HCT116 (cell line): ENCODE measurements around the gene FUOM. TPM values are rescaled to one million over a fixed set of nuclear protein-coding genes. Genes with fewer than 3 reads are reported as not detected.

Experiments used
- ATAC-seq: fragments of 200-7000 bp; cut with Tn5 transposase; 2 replicates; pipeline ENCODE4 v1.9.1; 2020; ENCODE audit warnings: mild to moderate bottlenecking, moderate library complexity
- BruUV-seq: library from RNA; stranded (reverse); fragments of 400-500 nt; replicated peaks from 2 replicates; lab custom pipeline; 2021; lab: Mats Ljungman, UMichigan
- CTCF ChIA-PET: fragments of 300-600 bp; sonication (Branson Sonifier 250); formaldehyde crosslinking; loops from one replicate; lab custom pipeline; 2021; ENCODE audit warnings: antibody characterized with exemption; lab: Charles Lee
- POLR2A ChIA-PET: fragments of 300-600, 350-600 bp; sonication (Branson Sonifier 250); formaldehyde crosslinking; loops from one replicate; lab custom pipeline; 2021; ENCODE audit warnings: antibody characterized with exemption; lab: Charles Lee
- RAD21 ChIA-PET, 2 experiments: fragments of 300-600 bp; sonication (Branson Sonifier 250); formaldehyde crosslinking; loops; one replicate each; lab custom pipeline; 2023; ENCODE audit warnings: low total read pairs in 2 of 2; ENCODE audit not compliant: uncharacterized antibody in 2 of 2, unreplicated experiment in 2 of 2, low non-redundant PET in 1 of 2; lab: Charles Lee
- DNase-seq: peaks from one replicate; pipeline ENCODE4 v3.0.0-alpha.2; 2010; ENCODE audit warnings: low read depth, low spot score
- H2AFZ ChIP-seq: fragments of 200-600 bp; shearing (Covaris generic), sonication (generic); 2 replicates; pipeline ENCODE4 v1.6.1; 2017; ENCODE audit warnings: low read depth, mixed run types, mixed read lengths, antibody characterized with exemption, low read length; ENCODE audit not compliant: poor library complexity, severe bottlenecking
- H3K27ac ChIP-seq: 2 replicates; pipeline ENCODE4 v1.5.1; 2012; ENCODE audit warnings: low read depth, low read length
- H3K27me3 ChIP-seq: fragments of 200-600 bp; sonication (generic); 2 replicates; pipeline ENCODE4 v1.6.1; 2016; ENCODE audit warnings: mixed run types, low read length, mixed read lengths; ENCODE audit not compliant: insufficient read depth
- H3K36me3 ChIP-seq, 2 experiments: fragments of 200-500 bp in 1 of 2; fragments of 200-600 bp in 1 of 2; sonication (Bioruptor generic) in 1 of 2; sonication (generic) in 1 of 2; 2 replicates each; pipeline versions ENCODE4 v1.5.1 to v1.6.1; 2014 to 2016; ENCODE audit warnings: low read length in 2 of 2, inconsistent platforms in 1 of 2, mixed read lengths in 1 of 2, mixed run types in 1 of 2; ENCODE audit not compliant: insufficient read depth in 2 of 2, control insufficient read depth in 1 of 2
- H3K4me1 ChIP-seq, 2 experiments: fragments of 200-600 bp in 1 of 2; sonication (generic) in 1 of 2; 2 replicates each; pipeline versions ENCODE4 v1.5.1 to v1.6.1; 2012 to 2017; ENCODE audit warnings: low read length in 2 of 2, inconsistent platforms in 1 of 2, mild to moderate bottlenecking in 1 of 2, mixed read lengths in 1 of 2, mixed run types in 1 of 2, moderate library complexity in 1 of 2; ENCODE audit not compliant: insufficient read depth in 2 of 2, control insufficient read depth in 1 of 2
- H3K4me2 ChIP-seq: fragments of 200-600 bp; sonication (generic); 2 replicates; pipeline ENCODE4 v1.6.1; 2017; ENCODE audit warnings: mixed run types, low read length, mixed read lengths
- H3K4me3 ChIP-seq, 2 experiments: fragments of 200-600 bp in 1 of 2; sonication (generic) in 1 of 2; replicated peaks in 1 of 2; 2 replicates each; pipeline ENCODE4 v1.5.1; 2011 to 2016; ENCODE audit warnings: low read length in 2 of 2, control low read depth in 1 of 2, low read depth in 1 of 2, mild to moderate bottlenecking in 1 of 2, mixed read lengths in 1 of 2, mixed run types in 1 of 2
- H3K79me2 ChIP-seq: fragments of 200-600 bp; sonication (generic); 2 replicates; pipeline ENCODE4 v1.6.1; 2017; ENCODE audit warnings: mild to moderate bottlenecking, mixed run types, low read length, moderate library complexity, mixed read lengths; ENCODE audit not compliant: insufficient read depth
- H3K9ac ChIP-seq: fragments of 200-600 bp; sonication (generic); 2 replicates; pipeline ENCODE4 v1.6.1; 2016; ENCODE audit warnings: low read length, mixed read lengths
- H3K9me2 ChIP-seq: fragments of 200-600 bp; sonication (generic), shearing (Covaris generic); 2 replicates; pipeline ENCODE4 v1.6.1; 2017; ENCODE audit warnings: mixed run types, mild to moderate bottlenecking, moderate library complexity; ENCODE audit not compliant: insufficient read depth
- H3K9me3 ChIP-seq, 2 experiments: fragments of 200-500 bp in 1 of 2; fragments of 200-600 bp in 1 of 2; sonication (Bioruptor generic) in 1 of 2; sonication (generic) in 1 of 2; 2 replicates each; pipeline ENCODE4 v1.6.1; 2014 to 2017; ENCODE audit warnings: low read length in 2 of 2, mixed read lengths in 2 of 2, inconsistent platforms in 1 of 2, low read depth in 1 of 2, mild to moderate bottlenecking in 1 of 2, mixed run types in 1 of 2, moderate library complexity in 1 of 2; ENCODE audit not compliant: control insufficient read depth in 1 of 2, insufficient read depth in 1 of 2
- H4K20me1 ChIP-seq: fragments of 200-600 bp; sonication (generic), shearing (Covaris generic); 2 replicates; pipeline ENCODE4 v1.6.1; 2017; ENCODE audit warnings: mixed run types, mild to moderate bottlenecking, moderate library complexity; ENCODE audit not compliant: insufficient read depth
- ATF3 ChIP-seq: IDR thresholded peaks from 2 replicates; pipeline ENCODE4 v1.6.1; 2012
- CEBPB ChIP-seq: IDR thresholded peaks from 2 replicates; pipeline ENCODE4 v1.6.1; 2012; ENCODE audit warnings: low read depth
- JUND ChIP-seq: IDR thresholded peaks from 2 replicates; pipeline ENCODE4 v1.6.1; 2012
- POLR2AphosphoS5 ChIP-seq: IDR thresholded peaks from 2 replicates; pipeline ENCODE4 v1.6.1; 2011; ENCODE audit warnings: mild to moderate bottlenecking, low read depth, low read length, moderate library complexity
- RAD21 ChIP-seq: IDR thresholded peaks from 2 replicates; pipeline ENCODE4 v1.6.1; 2012; ENCODE audit warnings: low read depth, mild to moderate bottlenecking
- REST ChIP-seq: IDR thresholded peaks from 2 replicates; pipeline ENCODE4 v1.6.1; 2012; ENCODE audit warnings: low read depth
- SIN3A ChIP-seq: IDR thresholded peaks from 2 replicates; pipeline ENCODE4 v1.6.1; 2012; ENCODE audit warnings: low read depth
- SP1 ChIP-seq: IDR thresholded peaks from 2 replicates; pipeline ENCODE4 v1.6.1; 2012; ENCODE audit warnings: low read depth
- SRF ChIP-seq: IDR thresholded peaks from 2 replicates; pipeline ENCODE4 v1.6.1; 2012; ENCODE audit warnings: low read depth
- TCF7L2 ChIP-seq: IDR thresholded peaks from 2 replicates; pipeline ENCODE4 v1.7.0; 2011; ENCODE audit warnings: borderline replicate concordance, inconsistent platforms; ENCODE audit not compliant: insufficient read depth, insufficient read length; ENCODE audit errors: extremely low read depth
- YY1 ChIP-seq: IDR thresholded peaks from 2 replicates; pipeline ENCODE4 v1.6.1; 2011; ENCODE audit warnings: low read length, low read depth, moderate library complexity, mild to moderate bottlenecking; ENCODE audit not compliant: insufficient replicate concordance; ENCODE audit errors: extremely low read depth
- ZFX ChIP-seq: fragments of 450-650 bp; IDR thresholded peaks from 2 replicates; pipeline ENCODE4 v1.6.1; 2017
- intact Hi-C: fragments of 100-400 bp; cut with micrococcal nuclease; formaldehyde crosslinking; loops from 2 replicates; pipeline ENCODE4 v1.10.0; 2022
- total RNA-seq: library from RNA; stranded (reverse); gene quantifications from one replicate; pipeline ENCODE4 v1.2.1, GENCODE V29; 2021; ENCODE audit not compliant: unreplicated experiment
- TF ChIP-seq, protein P1 (sequence below): IDR thresholded peaks from 2 replicates; pipeline ENCODE4 v1.6.1; 2012
- TF ChIP-seq, protein P2 (sequence below), 3 experiments: fragments of 200-600 bp in 1 of 3; sonication (generic) in 1 of 3; IDR thresholded peaks in 2 of 3; conservative IDR thresholded peaks in 1 of 3; 2 replicates each; pipeline ENCODE4 v1.5.1; 2012 to 2017; ENCODE audit warnings: low read depth in 2 of 3, low read length in 2 of 3, antibody characterized with exemption in 1 of 3, borderline replicate concordance in 1 of 3, control low read depth in 1 of 3, mild to moderate bottlenecking in 1 of 3, mixed read lengths in 1 of 3, mixed run types in 1 of 3, moderate library complexity in 1 of 3; ENCODE audit not compliant: insufficient read depth in 1 of 3

The FUOM gene
- total RNA-seq, 1 experiment from 2014 or later, result 21.5 TPM

DNA sequence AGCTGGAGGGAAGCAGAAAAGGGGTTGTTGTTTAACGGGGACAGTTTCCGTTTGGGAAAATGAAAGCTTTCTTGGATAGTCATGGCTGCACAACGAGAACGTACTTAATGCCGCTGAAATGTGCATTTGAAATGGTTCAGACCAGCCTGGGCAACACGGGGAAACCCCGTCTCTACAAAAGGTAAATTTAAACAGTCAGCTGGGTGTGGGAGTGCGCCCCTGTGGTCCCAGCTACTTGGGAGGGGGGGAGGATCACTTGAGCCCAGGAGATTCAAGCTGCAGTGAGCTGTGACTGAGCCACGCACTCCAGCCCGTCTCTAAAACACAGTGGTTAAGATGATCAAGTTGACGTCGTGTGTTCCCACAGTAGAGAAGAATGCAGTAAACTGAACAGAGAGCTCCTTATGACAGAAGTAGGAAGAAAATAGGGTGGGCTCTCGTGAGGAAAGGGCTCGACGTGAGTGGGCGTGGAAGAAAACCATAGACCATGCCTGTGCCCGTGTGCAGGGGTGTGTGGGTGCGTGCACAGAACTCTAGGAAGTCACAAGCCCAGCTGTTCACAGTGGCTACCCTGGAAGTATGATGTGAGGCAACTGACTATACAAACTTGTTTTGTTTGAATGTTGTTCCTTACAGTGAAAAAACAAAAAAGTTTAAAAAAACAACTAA is 4.1 kb upstream of the FUOM start:
- no peak overlapping the region for H3K4me2 ChIP-seq
- TF ChIP-seq TCF7L2 (no peak), POLR2AphosphoS5 (no peak), SRF (no peak), SIN3A (no peak), RAD21 (no peak)
- ChIA-PET POLR2A (no interaction called here), CTCF (no interaction called here), RAD21 (no interaction called here)
- H3K27ac ChIP-seq, result no peak overlapping the region
- intact Hi-C loops, result no loop called here
- H3K4me1 ChIP-seq, result no peaks in the 10 kb centered on the region
- no peak overlapping the region for H3K4me3 ChIP-seq
- no peaks in the 10 kb centered on the region for H4K20me1 ChIP-seq
- H3K9ac ChIP-seq, result no peak overlapping the region
- ATAC-seq (no peak), DNase-seq (no peak)
- no peaks in the 10 kb centered on the region for H3K9me3 ChIP-seq
- BruUV-seq, result no TSS peak
- no peaks in the 10 kb centered on the region for H3K79me2 ChIP-seq
- H3K36me3 ChIP-seq, result no peaks in the 10 kb centered on the region; a peak in 2 of 4 replicates
- H3K9me2 ChIP-seq, result no peaks in the 10 kb centered on the region
- H3K27me3 ChIP-seq, result no peaks in the 10 kb centered on the region
- H2AFZ ChIP-seq, result no peak overlapping the region

DNA sequence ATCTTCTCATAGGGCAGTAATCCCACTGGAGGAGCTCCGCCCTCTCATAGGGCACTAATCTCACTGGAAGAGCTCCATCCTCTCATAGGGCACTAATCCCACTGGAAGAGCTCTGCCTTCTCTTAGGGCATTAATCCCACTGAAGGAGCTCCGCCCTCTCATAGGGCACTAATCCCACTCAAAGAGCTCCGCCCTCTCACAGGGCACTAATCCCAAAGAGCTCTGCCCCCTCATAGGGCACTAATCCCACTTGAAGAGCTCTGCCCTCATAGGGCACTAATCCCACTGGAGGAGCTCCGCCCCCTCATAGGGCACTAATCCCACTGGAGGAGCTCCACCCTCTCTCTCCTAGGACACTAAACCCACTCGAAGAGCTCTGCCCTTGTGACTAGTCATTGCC is 3.4 kb upstream of the FUOM start:
- Histone ChIP-seq H3K4me3 (no peak overlapping the region), H3K9me2 (no peaks in the 10 kb centered on the region), H3K27me3 (no peaks in the 10 kb centered on the region), H3K27ac (no peak overlapping the region), H4K20me1 (no peaks in the 10 kb centered on the region), H3K4me1 (peaks cover 3 to 5% of the 10 kb centered on the region in 2 experiments; a peak in 2 of 4 replicates), H3K9ac (no peak overlapping the region), H3K4me2 (no peak overlapping the region), H3K9me3 (no peaks in the 10 kb centered on the region), H3K79me2 (peaks cover 6% of the 10 kb centered on the region; the same call in 1 of the 2 replicates), H2AFZ (no peak overlapping the region), H3K36me3 (no peaks in the 10 kb centered on the region; a peak in 2 of 4 replicates)
- ATAC-seq (no peak), DNase-seq (no peak)
- POLR2A ChIA-PET, result no interaction called here
- BruUV-seq, result no TSS peak
- intact Hi-C loops, result no loop called here
- RAD21 ChIA-PET, result interaction anchor here in 1 of 2 experiments (0.7 kb wide), 1 partner anchor 12 kb away, joined by 3 read pairs; no protein-coding TSS in a partner anchor
- CTCF ChIA-PET, result no interaction called here
- TF ChIP-seq SP1, result no peak
- TF ChIP-seq REST, result no peak
- TF ChIP-seq, protein P1, sequence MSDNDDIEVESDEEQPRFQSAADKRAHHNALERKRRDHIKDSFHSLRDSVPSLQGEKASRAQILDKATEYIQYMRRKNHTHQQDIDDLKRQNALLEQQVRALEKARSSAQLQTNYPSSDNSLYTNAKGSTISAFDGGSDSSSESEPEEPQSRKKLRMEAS, result no peak
- TF ChIP-seq, protein P2, sequence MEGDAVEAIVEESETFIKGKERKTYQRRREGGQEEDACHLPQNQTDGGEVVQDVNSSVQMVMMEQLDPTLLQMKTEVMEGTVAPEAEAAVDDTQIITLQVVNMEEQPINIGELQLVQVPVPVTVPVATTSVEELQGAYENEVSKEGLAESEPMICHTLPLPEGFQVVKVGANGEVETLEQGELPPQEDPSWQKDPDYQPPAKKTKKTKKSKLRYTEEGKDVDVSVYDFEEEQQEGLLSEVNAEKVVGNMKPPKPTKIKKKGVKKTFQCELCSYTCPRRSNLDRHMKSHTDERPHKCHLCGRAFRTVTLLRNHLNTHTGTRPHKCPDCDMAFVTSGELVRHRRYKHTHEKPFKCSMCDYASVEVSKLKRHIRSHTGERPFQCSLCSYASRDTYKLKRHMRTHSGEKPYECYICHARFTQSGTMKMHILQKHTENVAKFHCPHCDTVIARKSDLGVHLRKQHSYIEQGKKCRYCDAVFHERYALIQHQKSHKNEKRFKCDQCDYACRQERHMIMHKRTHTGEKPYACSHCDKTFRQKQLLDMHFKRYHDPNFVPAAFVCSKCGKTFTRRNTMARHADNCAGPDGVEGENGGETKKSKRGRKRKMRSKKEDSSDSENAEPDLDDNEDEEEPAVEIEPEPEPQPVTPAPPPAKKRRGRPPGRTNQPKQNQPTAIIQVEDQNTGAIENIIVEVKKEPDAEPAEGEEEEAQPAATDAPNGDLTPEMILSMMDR (IDR thresholded peaks at IDR 0.05 in 2 of 3, conservative IDR thresholded peaks at IDR 0.05 in 1 of 3; ENCODE audit: borderline replicate concordance in 1 of 3, insufficient read depth in 1 of 3, low read depth in 2 of 3, low read length in 2 of 3), result no peak
- no peak for TF ChIP-seq ZFX
- no peak for TF ChIP-seq ATF3
- TF ChIP-seq SIN3A, result no peak
- TF ChIP-seq JUND, result no peak
- TF ChIP-seq YY1, result no peak
- TF ChIP-seq TCF7L2, result no peak
- no peak for TF ChIP-seq CEBPB
- TF ChIP-seq SRF, result no peak
